K562 (cell line): ENCODE measurements around the gene KCNK1.
A peak's percentile ranks its signal among the peaks of the same experiment; 100 is the strongest.

ENCODE experiments used
- BRD4 ChIP-seq: fragments of 200-600 bp; sonication (generic); IDR thresholded peaks from 2 replicates; pipeline ENCODE4 v1.6.1; 2017; ENCODE audit warnings: inconsistent platforms
- HNRNPH1 ChIP-seq: fragments of 200-400 bp; formaldehyde crosslinking; optimal IDR thresholded peaks from 2 replicates; pipeline ENCODE3; 2017; ENCODE audit warnings: low read depth, mild to moderate bottlenecking, low read length, moderate library complexity
- PML ChIP-seq: IDR thresholded peaks from 2 replicates; pipeline ENCODE4 v1.6.1; 2012; ENCODE audit warnings: low read length, inconsistent platforms
- TEAD4 ChIP-seq, 2 experiments: sonication (generic) in 1 of 2; formaldehyde crosslinking in 1 of 2; IDR thresholded peaks; 2 replicates each; pipeline versions ENCODE4 v1.6.1 to v1.8.0; 2012 to 2022; ENCODE audit warnings: borderline replicate concordance in 1 of 2, inconsistent platforms in 1 of 2, low read length in 1 of 2, mild to moderate bottlenecking in 1 of 2, missing genetic modification reagents in 1 of 2
- ZFX ChIP-seq: sonication (generic); formaldehyde crosslinking; IDR thresholded peaks from 2 replicates; pipeline ENCODE4 v1.8.0; 2022; ENCODE audit warnings: mild to moderate bottlenecking, missing genetic modification reagents, moderate library complexity
- TF ChIP-seq, protein P1 (sequence below), 3 experiments: fragments of 200-800 bp in 1 of 3; sonication (Bioruptor generic) in 1 of 3; sonication (generic) in 1 of 3; formaldehyde crosslinking in 1 of 3; IDR thresholded peaks; 2 replicates each; pipeline versions ENCODE4 v1.6.1 to v1.8.0; 2016 to 2022; ENCODE audit warnings: mild to moderate bottlenecking in 2 of 3, missing compliant biosample characterization in 2 of 3, missing genetic modification characterization in 2 of 3, missing genetic modification reagents in 1 of 3

DNA sequence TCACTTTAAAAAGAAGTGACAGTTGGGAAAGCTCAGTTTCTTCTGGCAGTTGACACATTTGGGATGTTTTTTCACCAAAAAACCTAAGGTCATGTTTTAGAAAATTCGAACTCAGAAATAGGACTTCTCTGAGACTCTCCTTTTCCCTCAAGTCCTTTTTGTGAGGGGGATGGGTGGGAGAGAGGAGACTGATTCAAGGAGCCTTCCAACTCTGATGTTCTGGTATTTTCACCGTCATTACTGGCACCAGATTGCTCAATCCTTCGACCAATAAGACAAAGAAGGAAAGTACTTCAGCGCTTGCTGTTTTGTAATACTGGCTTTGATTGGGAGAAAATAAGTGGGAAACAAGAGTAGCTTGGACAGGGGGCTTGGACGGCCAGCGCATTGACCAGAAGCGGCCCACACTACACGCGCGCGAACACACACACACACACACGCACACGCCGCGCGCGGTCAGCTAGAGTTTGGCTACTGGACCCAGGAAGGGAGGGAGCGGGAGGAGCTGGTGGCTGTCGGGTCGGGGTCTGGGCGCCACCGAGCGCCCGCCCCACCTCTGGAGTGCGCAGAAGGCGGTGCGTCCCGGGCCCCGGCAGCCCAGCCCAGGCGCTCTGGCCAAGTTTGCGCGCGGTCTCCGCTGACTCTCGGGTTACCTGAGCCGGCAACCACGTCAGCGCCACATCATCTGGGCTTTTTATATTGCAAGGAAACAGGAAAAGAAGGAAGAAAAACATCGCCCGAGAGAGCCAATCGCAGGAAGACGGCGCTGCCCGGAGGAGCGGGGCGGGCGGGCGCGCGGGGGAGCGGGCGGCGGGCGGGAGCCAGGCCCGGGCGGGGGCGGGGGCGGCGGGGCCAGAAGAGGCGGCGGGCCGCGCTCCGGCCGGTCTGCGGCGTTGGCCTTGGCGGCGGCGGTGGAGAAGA lies at the start of gene KCNK1:
- TF ChIP-seq TEAD4 (IDR thresholded peaks at IDR 0.05; ENCODE audit: low read length) = no peak; the same call in 1 of the 2 replicates
- TF ChIP-seq TEAD4 (CRISPR knock-in tag; IDR thresholded peaks at IDR 0.05; ENCODE audit: borderline replicate concordance) = no peak
- TF ChIP-seq, protein P1, sequence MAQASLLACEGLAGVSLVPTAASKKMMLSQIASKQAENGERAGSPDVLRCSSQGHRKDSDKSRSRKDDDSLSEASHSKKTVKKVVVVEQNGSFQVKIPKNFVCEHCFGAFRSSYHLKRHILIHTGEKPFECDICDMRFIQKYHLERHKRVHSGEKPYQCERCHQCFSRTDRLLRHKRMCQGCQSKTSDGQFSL (CRISPR knock-in tag; IDR thresholded peaks at IDR 0.05) = no peak
- TF ChIP-seq, protein P1 (tag; IDR thresholded peaks at IDR 0.05) = no peak
- peak; percentile 51; the same call in 1 of the 2 replicates for TF ChIP-seq PML
- no peak for TF ChIP-seq HNRNPH1
- TF ChIP-seq ZFX = peak; percentile 77
- TF ChIP-seq BRD4 = no peak
